ENCODE results near the gene ARHGEF38.

DNA sequence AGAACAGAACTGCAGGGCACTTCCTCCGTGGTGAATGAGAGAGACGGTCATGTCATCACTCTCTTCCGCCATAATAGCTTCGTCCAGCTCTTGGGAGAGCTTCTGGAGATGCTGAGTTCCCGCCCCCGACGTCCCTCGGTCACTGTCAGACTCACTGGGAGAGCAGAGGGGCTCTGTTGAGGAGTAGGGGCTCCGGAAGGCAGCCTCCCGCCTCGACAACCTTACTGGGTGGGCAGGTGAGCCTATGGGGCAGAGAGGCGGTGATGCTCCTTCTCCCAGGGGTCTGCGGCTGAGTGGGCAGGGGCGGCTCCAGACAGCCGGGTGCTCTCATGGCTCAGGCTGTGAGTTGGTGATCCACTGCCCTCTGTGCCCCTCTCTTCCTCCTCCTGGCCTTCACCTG, 25.8 kb upstream of the ARHGEF38 start:
- TF ChIP-seq POLR2A (IDR thresholded peaks at IDR 0.05) = no peak
- TF ChIP-seq POLR2AphosphoS5 (IDR thresholded peaks at IDR 0.05) = no peak
- TF ChIP-seq, protein P1, sequence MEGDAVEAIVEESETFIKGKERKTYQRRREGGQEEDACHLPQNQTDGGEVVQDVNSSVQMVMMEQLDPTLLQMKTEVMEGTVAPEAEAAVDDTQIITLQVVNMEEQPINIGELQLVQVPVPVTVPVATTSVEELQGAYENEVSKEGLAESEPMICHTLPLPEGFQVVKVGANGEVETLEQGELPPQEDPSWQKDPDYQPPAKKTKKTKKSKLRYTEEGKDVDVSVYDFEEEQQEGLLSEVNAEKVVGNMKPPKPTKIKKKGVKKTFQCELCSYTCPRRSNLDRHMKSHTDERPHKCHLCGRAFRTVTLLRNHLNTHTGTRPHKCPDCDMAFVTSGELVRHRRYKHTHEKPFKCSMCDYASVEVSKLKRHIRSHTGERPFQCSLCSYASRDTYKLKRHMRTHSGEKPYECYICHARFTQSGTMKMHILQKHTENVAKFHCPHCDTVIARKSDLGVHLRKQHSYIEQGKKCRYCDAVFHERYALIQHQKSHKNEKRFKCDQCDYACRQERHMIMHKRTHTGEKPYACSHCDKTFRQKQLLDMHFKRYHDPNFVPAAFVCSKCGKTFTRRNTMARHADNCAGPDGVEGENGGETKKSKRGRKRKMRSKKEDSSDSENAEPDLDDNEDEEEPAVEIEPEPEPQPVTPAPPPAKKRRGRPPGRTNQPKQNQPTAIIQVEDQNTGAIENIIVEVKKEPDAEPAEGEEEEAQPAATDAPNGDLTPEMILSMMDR (IDR thresholded peaks at IDR 0.05) = no peak
- TF ChIP-seq EP300 (IDR thresholded peaks at IDR 0.05) = no peak
